Heart right ventricle (tissue), 16 donors: ENCODE measurements around the gene ARFGAP1. TPM values are rescaled to one million over a fixed set of nuclear protein-coding genes. Genes with fewer than 3 reads are reported as not detected.

Source experiments
- ATAC-seq, 8 donors: fragments of 200-7000 bp; cut with Tn5 transposase; one replicate each; pipeline ENCODE4 v1.9.1; 2020; ENCODE audit warnings: mild to moderate bottlenecking in 8 of 8, moderate library complexity in 8 of 8, moderate number of reproducible peaks in 1 of 8
- DNase-seq, 2 donors: peaks; one replicate each; pipeline ENCODE4 v3.0.0-alpha.2; 2020
- H3K27ac ChIP-seq, 10 donors: fragments of 200-600 bp; sonication (generic) in 2 of 10; one replicate each; pipeline versions ENCODE4 v1.5.0 to v1.8.0; 2020 to 2022; ENCODE audit warnings: mild to moderate bottlenecking in 3 of 10
- H3K27me3 ChIP-seq, 7 donors: fragments of 200-600 bp; one replicate each; pipeline ENCODE4 v1.8.0; 2021 to 2022; ENCODE audit warnings: mild to moderate bottlenecking in 2 of 7
- H3K36me3 ChIP-seq, 9 donors: fragments of 200-600 bp; sonication (generic) in 1 of 9; one replicate each; pipeline versions ENCODE4 v1.5.0 to v1.8.0; 2020 to 2022; ENCODE audit warnings: mild to moderate bottlenecking in 2 of 9
- H3K4me1 ChIP-seq, 9 donors: fragments of 200-600 bp; sonication (generic) in 1 of 9; one replicate each; pipeline versions ENCODE4 v1.5.0 to v1.8.0; 2020 to 2022; ENCODE audit warnings: mild to moderate bottlenecking in 4 of 9
- H3K4me3 ChIP-seq, 10 donors: fragments of 200-600 bp; sonication (generic) in 2 of 10; one replicate each; pipeline versions ENCODE4 v1.5.0 to v1.8.0; 2020 to 2022; ENCODE audit warnings: mild to moderate bottlenecking in 7 of 10, moderate library complexity in 2 of 10
- H3K9me3 ChIP-seq, 11 donors: fragments of 200-600 bp in 10 of 11; sonication (generic) in 2 of 11; one replicate each; pipeline versions ENCODE4 v1.5.0 to v1.8.0; 2013 to 2022; ENCODE audit warnings: mild to moderate bottlenecking in 2 of 11, control low read depth in 1 of 11, moderate library complexity in 1 of 11
- CTCF ChIP-seq, 9 donors: fragments of 200-600 bp; sonication (generic) in 2 of 9; IDR thresholded peaks; one replicate each; pipeline versions ENCODE4 v1.5.0 to v1.8.0; 2021 to 2022; ENCODE audit warnings: antibody characterized with exemption in 9 of 9, mild to moderate bottlenecking in 5 of 9, moderate library complexity in 1 of 9
- WGBS, 2 donors: extraction: QIAGEN DNeasy Blood & Tissue Kit; methylation state at CpG; one replicate each; pipeline ENCODE4 v1.1.7; 2013; ENCODE audit warnings: inconsistent platforms in 1 of 2; 5-methylcytosine and 5-hydroxymethylcytosine counted together
- intact Hi-C, 10 donors: fragments of 100-400 bp; cut with DNase I; formaldehyde crosslinking; loops; one replicate each; pipeline versions ENCODE4 v1.11.1 to v1.14.2; 2022
- polyA plus RNA-seq, 2 donors: library from polyadenylated mRNA; stranded (reverse); fragments of 200-250 nt; gene quantifications; one replicate each; pipeline ENCODE4 v1.2.3, GENCODE V29; 2013
- total RNA-seq, 10 donors: library from RNA; stranded (reverse); fragmentation: NEBNext Ultra II Directional in 3 of 10; extraction: Animal tissue kit (Norgen Biotek cat#: 25700) in 3 of 10; gene quantifications; one replicate each; pipeline versions ENCODE4 v1.2.1 to v1.2.4, GENCODE V29; 2021 to 2023
- donor health status: Arrhythmogenic right ventricular cardiomyopathy.
- donor health status: ischemic (EF 13 %, LVEDD 7.1; RV severe dilation, severe dysfunction).
- donor health status: healthy with polysubstance abuse.
- donor health status: DM: no; HTN: yes; CAD: no.
- donor health status: DM: no; HTN: no; CAD: no.
- donor health status: ischemic (EF 25% LVEDD 6.9; RV normal size, moderate dysfunction).
- donor health status: ischemic (EF 25% LVEDD 5.7; RV mildly dilated, moderate dysfunction).
- donor health status: healthy.
- donor health status: DM: yes; HTN: yes; CAD: no.
- donor health status: Ischemic cardiomyopathy.
- donor health status: ischemic (EF 35%, LVEDD 5.7; RV mildly dilated, moderate dysfunction).
- donor health status: nonischemic (EF 11% LVEDD 7.7; RV severe dilation, severe dysfunction).
- donor health status: DM: yes; HTN: yes; CAD: no.
- donor health status: PGD.
- donor health status: ischemic (EF 29% LVEDD 5.4; RV normal size, mild dysfunction).
- donor health status: nonischemic (EF 23%, LVEDD 6.1; RV moderate dilation, normal function).

The ARFGAP1 gene
- total and polyA plus RNA-seq, 12 donors: 20.4 to 72.6 (median 32.3) TPM

- ATAC-seq: peak in 2 of 8 donors; percentile 3
- Histone ChIP-seq H3K4me3 (no peak overlapping the region), H3K27ac (no peak overlapping the region), H3K4me1 (peaks cover 0 to 10% (median 0%) of the 10 kb centered on the region in 9 donors), H3K9me3 (no peaks in the 10 kb centered on the region), H3K36me3 (peaks cover 0 to 53% (median 12%) of the 10 kb centered on the region in 9 donors), H3K27me3 (peaks cover 0 to 20% (median 9%) of the 10 kb centered on the region in 7 donors)
- TF ChIP-seq CTCF (IDR thresholded peaks at IDR 0.05): no peak
- intact Hi-C loops: no loop called here
- WGBS, 2 donors: 88 to 90% methylated on average over 25 of the region's 25 CpGs
- peak in 1 of 2 donors; percentile 12 for DNase-seq
Measured at GRCh38 chr20:63289311-63290135, 16.9 kb downstream of the ARFGAP1 start.

- Histone ChIP-seq H3K27me3 (peaks cover 0 to 27% (median 15%) of the 10 kb centered on the region in 7 donors), H3K9me3 (no peaks in the 10 kb centered on the region), H3K27ac (no peak overlapping the region), H3K4me1 (peaks cover 0 to 10% (median 0%) of the 10 kb centered on the region in 9 donors), H3K36me3 (peaks cover 0 to 46% (median 12%) of the 10 kb centered on the region in 9 donors), H3K4me3 (no peak overlapping the region)
- ATAC-seq: peak in 2 of 8 donors; percentile 5 to 9
- DNase-seq: no peak
- 86 to 87% methylated on average over 17 of the region's 17 CpGs for WGBS, 2 donors
- intact Hi-C loops: no loop called here
- no peak for TF ChIP-seq CTCF (IDR thresholded peaks at IDR 0.05)
Measured at GRCh38 chr20:63290136-63290676, 17.6 kb downstream of the ARFGAP1 start.

- DNase-seq: peak in 1 of 2 donors; percentile 34
- H3K27me3 ChIP-seq: peaks cover 0 to 33% (median 22%) of the 10 kb centered on the region in 7 donors
- H3K4me3 ChIP-seq: no peak overlapping the region
- no peaks in the 10 kb centered on the region for H3K9me3 ChIP-seq
- intact Hi-C loops: no loop called here
- TF ChIP-seq CTCF (IDR thresholded peaks at IDR 0.05): peak; percentile 31 to 76 (median 61)
- ATAC-seq: peak in 7 of 8 donors; percentile 10 to 56 (median 33)
- peaks cover 0 to 40% (median 10%) of the 10 kb centered on the region in 9 donors for H3K36me3 ChIP-seq
- peaks cover 0 to 10% (median 0%) of the 10 kb centered on the region in 9 donors for H3K4me1 ChIP-seq
- 36 to 39% methylated on average over 25 to 26 of the region's 26 CpGs for WGBS, 2 donors
- H3K27ac ChIP-seq: no peak overlapping the region
Measured at GRCh38 chr20:63290677-63291472, 18.3 kb downstream of the ARFGAP1 start.

GRCh38 chr20:63291811-63292210, 19.2 kb downstream of the ARFGAP1 start:
- peaks cover under 1 to 43% (median 31%) of the 10 kb centered on the region in 7 donors for H3K27me3 ChIP-seq
- DNase-seq: peak in 1 of 2 donors; percentile 8
- 76 to 79% methylated on average over 10 of the region's 10 CpGs for WGBS, 2 donors
- no peak for ATAC-seq
- no peak for TF ChIP-seq CTCF (IDR thresholded peaks at IDR 0.05)
- no peak overlapping the region for H3K4me3 ChIP-seq
- H3K36me3 ChIP-seq: peaks cover 0 to 30% (median 4%) of the 10 kb centered on the region in 9 donors
- no peak overlapping the region for H3K27ac ChIP-seq
- H3K9me3 ChIP-seq: no peaks in the 10 kb centered on the region
- H3K4me1 ChIP-seq: peaks cover 0 to 10% (median 0%) of the 10 kb centered on the region in 9 donors
- intact Hi-C loops: no loop called here
